Hematopoietic multipotent progenitor cell treated with erythropoietin and hydrocortisone succinate and interleukin-3 and kit ligand, for 8 days (in vitro differentiated cells): ENCODE data around the gene AKAP6.

Experiments
- DNase-seq: peaks from one replicate; pipeline ENCODE4 v3.0.0-alpha.2; 2015

The AKAP6 gene

DNA sequence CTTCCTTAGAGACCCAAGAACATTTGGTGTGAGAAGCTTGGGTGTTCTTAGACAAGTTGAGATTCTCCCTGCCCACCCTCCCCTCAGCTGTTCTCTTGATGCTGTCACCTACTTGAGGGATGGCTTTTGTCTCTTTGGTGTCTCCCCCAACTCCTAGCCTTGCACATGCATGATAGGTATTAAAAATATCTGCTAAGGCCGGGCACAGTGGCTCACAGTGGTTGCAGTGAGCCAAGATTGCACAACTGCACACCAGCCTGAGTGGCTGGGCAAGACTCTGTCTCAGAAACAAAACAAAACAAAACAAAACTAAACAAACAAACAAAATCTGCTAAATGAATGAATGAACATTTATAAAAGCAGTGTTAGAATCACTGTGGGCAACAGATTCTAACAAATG, 261.1 kb downstream of the AKAP6 start:
- DNase-seq = no peak

- DNase-seq = no peak
Observed at GRCh38 chr14:32593290-32593942, 264.3 kb downstream of the AKAP6 start.

GRCh38 chr14:32594766-32595165, 265.7 kb downstream of the AKAP6 start:
- no peak for DNase-seq

DNA sequence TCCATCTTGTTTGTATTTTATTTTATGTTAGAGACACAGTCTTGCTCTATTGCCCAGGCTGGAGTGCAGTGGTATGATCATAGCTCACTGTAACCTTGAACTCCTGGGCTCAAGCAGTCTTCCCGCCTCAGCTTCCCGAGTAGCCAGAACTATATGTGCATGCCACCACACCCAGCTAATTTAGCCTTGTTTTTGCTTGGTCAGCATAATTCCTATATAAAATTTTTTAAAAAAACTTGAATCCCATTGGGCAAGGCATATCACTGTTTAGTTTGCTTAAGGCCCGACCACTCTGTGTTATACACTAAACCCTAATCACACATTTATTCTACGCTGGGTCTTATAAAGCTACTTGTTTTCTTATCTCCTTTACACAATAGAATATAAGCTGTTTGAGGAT, 266.4 kb downstream of the AKAP6 start:
- no peak for DNase-seq

GRCh38 chr14:32596390-32596789, 267.3 kb downstream of the AKAP6 start:
- DNase-seq = no peak

DNA sequence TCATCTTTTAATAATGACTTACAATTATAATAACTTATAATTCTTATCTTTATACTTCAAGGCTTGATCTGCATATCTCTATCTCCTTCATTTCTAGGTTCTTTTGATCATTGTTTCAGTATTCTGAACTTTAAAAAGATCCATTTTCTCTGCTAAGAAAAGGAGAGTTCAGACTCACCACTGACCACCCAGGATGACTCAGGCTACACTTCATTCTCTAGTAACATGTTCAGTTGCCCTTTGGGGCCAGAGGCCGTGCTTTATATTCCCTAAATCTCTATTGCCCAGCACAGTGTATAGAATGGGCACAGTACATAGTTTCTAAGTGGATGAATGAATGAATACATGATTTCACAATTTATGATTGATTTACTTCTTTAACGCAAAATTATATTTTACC, 268.7 kb downstream of the AKAP6 start:
- no peak for DNase-seq

GRCh38 chr14:32601069-32601468, 272.0 kb downstream of the AKAP6 start:
- DNase-seq = no peak

DNA sequence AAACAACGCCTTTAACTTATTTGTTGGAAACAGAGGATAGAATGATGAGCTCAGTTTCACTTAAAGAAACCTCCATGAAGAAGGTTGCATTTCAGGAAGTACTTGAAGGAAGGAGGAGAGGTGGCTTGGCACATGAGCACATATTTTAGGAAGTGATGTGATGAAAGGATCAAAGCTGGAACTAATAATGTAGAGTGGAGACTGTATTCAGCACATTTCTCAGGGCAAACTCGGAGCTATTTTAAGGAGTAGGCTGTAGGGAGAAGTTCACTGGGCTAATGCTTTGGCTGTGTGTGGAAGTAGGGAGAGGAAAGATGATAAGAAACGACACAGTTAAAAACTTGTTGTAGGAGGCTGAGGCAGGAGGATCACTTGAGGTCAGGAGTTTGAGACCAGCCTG, 272.8 kb downstream of the AKAP6 start:
- DNase-seq = no peak

- DNase-seq = no peak
Observed at GRCh38 chr14:32602699-32603098, 273.6 kb downstream of the AKAP6 start.

GRCh38 chr14:32603992-32604565, 275.0 kb downstream of the AKAP6 start:
- no peak for DNase-seq

GRCh38 chr14:32606301-32606700, 277.2 kb downstream of the AKAP6 start:
- DNase-seq = no peak

GRCh38 chr14:32607399-32607798, 278.3 kb downstream of the AKAP6 start:
- DNase-seq = no peak

- DNase-seq = no peak
Observed at GRCh38 chr14:32608857-32609256, 279.8 kb downstream of the AKAP6 start.

DNA sequence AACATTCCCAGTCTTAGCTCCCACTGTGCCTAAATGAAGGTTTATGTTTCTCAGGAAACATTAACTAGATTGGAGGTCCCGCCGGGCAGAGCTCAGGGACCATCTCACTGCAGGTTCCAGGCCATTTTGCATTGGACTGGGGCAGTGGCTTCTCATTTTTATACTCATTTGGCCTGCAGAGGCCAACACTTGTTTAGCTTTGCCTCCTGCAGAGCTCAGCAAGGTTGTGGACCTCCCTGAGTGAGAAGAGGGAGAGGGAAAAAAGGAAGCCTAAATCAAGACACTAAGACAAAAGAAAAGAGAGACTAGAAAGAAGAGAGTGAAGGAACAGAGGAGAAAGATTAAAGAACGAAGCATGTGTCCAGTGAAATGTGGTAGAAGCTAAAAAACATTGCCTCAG, 280.3 kb downstream of the AKAP6 start:
- DNase-seq = no peak

GRCh38 chr14:32611752-32612151, 282.7 kb downstream of the AKAP6 start:
- no peak for DNase-seq

- no peak for DNase-seq
Observed at GRCh38 chr14:32618991-32619390, 289.9 kb downstream of the AKAP6 start.

DNA sequence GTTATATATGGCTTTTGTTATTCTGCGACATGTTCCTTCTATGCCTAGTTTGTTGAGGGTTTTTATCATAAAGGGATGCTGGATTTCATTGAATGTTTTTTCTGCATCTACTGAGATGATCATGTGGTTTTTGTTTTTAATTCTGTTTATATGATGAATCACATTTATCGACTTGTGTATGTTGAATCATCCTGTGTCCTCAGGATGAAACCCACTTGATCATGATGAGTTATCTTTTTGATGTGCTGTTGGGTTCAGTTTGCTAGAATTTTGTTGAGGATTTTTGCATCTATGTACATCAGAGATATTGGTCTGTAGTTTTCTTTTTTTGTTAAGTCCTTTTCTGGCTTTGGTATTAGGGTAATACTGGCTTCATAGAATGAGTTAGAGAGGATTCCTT, 291.2 kb downstream of the AKAP6 start:
- no peak for DNase-seq

DNA sequence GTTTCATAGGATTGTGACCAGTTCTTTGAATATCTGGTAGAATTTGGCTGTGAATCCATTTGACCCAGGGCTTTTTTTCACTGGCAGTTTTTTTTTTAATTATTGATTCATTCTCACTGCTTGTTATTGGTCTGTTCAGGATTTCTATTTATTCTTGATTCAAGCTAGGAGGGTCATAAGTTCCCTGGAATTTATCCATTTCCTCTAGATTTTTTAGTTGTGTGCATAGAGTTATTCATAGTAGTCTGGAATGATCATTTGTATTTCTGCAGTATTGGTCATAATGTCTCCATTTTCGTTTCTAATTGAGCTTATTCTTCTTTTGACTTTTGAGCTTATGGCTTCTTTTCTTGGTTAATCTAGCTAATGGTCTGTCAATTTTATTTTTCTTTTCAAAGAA, 291.6 kb downstream of the AKAP6 start:
- no peak for DNase-seq

DNA sequence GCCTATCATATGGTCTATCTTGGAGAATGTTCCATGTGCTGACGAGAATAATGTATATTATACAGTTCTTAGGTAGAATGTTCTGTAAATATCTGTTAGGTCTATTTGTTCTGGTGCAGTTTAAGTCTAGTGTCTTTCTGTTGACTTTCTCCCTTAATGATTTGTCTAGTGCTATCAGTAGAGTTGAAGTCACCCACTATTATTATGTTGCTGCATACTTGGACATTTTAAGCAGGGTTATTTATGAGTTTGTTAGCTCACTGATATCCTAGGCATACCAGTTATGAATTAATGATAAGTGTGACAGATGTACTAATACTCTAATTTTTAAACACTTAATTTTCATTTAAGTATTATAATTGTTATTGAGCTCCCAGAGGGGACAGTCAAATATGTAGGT, 292.5 kb downstream of the AKAP6 start:
- DNase-seq = no peak

DNA sequence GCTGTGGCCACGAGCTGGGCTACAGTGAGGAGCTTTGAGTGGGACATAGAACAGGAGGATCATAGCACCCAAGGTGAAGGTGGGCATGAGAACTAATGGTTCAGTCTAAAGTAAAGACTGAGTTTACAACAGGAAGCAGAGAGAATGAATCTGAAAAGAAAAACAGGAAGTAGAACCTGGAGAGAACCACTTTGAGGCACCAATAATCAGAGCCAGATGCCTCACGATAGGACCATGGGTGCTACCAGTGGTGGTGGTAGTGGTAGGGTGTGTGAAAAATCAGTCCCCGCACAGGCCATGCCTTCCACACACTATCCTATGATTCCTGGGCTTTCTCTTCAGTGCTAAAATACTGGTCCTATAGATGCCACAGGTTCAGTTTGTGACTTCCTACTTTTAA, 293.6 kb downstream of the AKAP6 start:
- DNase-seq = no peak

DNA sequence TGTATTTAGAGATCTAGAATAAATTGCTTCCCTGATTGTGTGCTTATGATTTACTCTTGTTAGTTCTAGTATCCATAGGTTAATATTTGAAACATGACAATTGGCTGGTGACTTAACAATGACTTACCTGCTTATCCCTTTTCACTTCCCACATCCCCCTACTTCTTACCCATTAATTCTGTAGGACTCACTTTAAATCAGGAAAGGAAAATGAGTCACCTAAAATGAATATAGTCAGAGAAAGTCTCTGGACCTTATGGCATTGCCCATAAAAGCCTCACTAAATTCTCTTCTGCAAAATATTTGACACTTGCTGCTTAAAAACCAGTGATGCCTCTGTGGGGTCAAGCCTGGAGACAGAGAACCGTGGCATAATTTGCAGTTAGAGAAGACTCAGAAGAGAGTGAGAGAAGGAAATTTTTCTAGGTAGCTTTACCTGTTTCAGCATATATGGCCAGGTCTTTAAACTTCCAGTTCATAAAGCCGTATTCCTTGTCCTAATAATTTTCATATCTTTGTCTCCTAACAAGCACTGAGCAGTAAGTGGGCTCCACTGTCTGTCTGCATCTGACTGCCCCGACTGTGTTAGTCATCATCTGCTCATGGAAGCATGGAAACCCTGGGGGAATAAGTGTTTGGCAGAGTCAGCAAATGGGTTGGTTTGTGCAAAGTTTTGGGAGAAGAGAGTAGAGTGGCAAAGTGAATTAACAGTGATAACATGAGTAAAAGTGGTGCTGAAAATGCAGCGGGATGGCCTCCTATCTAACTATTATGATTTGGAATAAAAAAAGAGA, 294.4 kb downstream of the AKAP6 start:
- no peak for DNase-seq

DNA sequence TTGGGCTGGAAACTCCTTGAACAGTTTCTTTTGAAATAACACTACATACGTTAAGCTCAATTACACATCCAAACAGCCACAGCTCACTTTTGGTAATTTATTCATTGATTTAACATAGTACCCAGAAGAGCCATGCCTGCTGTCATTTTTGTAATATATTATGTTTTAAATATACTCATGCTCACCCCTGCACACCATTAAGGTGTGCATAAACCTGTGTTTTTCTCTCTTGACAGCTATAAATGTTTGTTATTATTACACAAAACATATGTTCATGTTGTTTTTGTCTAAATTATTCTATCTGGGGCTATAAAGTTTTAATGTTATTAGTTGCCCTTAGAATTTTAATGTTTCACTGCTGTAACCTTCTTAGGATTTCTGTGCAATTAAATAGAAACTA, 296.1 kb downstream of the AKAP6 start:
- no peak for DNase-seq

- DNase-seq = no peak
Observed at GRCh38 chr14:32627545-32628298, 298.6 kb downstream of the AKAP6 start.

DNA sequence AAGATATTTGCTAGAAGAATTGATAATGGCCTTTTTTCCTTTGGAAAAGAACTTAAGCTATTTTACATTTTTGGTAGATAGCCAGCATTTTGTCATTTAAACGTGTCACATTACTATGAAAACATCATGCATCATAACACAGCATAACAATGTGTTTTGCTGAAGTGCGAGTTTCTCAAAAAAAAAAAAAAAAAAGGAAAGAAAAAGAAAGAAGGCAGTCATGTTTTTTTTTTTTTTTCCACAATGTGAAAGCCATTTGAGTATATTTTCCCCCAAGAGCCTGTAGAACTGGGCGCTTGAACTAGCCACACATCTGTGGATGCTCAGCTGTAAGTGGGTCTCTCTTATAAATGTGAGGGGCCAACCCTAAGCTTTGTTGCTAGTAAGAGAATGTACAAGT, 300.1 kb downstream of the AKAP6 start:
- DNase-seq = no peak
